Calu3 (cell line): ENCODE measurements around the gene POU6F1. TPM values are rescaled to one million over a fixed set of nuclear protein-coding genes. Genes with fewer than 3 reads are reported as not detected.

Source experiments
- BruUV-seq: library from RNA; stranded (reverse); fragments of 400-500 nt; replicated peaks from 2 replicates; lab custom pipeline; 2021; lab: Mats Ljungman, UMichigan
- CTCF ChIA-PET: fragments of 300-600 bp; sonication (Branson Sonifier 250); formaldehyde crosslinking; loops from one replicate; lab custom pipeline; 2022; ENCODE audit warnings: antibody characterized with exemption; lab: Charles Lee
- DNase-seq: peaks from one replicate; pipeline ENCODE4 v3.0.0; 2022
- H3K27ac Mint-ChIP-seq: one replicate; pipeline ENCODE4 v1.8.0; 2022; ENCODE audit warnings: mixed read lengths; ENCODE audit not compliant: unreplicated experiment
- H3K27me3 Mint-ChIP-seq: one replicate; pipeline ENCODE4 v1.8.0; 2022; ENCODE audit warnings: mixed read lengths; ENCODE audit not compliant: unreplicated experiment
- H3K36me3 Mint-ChIP-seq: one replicate; pipeline ENCODE4 v1.8.0; 2022; ENCODE audit warnings: mild to moderate bottlenecking, moderate library complexity, mixed read lengths; ENCODE audit not compliant: insufficient read depth, unreplicated experiment
- H3K4me1 Mint-ChIP-seq: one replicate; pipeline ENCODE4 v1.8.0; 2022; ENCODE audit warnings: mild to moderate bottlenecking, low read depth, mixed read lengths; ENCODE audit not compliant: unreplicated experiment
- H3K4me3 Mint-ChIP-seq: one replicate; pipeline ENCODE4 v1.8.0; 2022; ENCODE audit warnings: mild to moderate bottlenecking, low read depth, moderate library complexity, mixed read lengths; ENCODE audit not compliant: unreplicated experiment
- H3K9me3 Mint-ChIP-seq: one replicate; pipeline ENCODE4 v1.8.0; 2022; ENCODE audit warnings: low read depth, mixed read lengths; ENCODE audit not compliant: unreplicated experiment
- intact Hi-C: fragments of 100-400 bp; cut with micrococcal nuclease; formaldehyde crosslinking; loops from one replicate; pipeline ENCODE4 v1.10.0; 2022; ENCODE audit not compliant: unreplicated experiment
- total RNA-seq: library from RNA; stranded (reverse); gene quantifications from 2 replicates; pipeline ENCODE4 v1.2.3, GENCODE V29; 2022
- TF ChIP-seq, protein P1 (sequence below): fragments of 200-600 bp; IDR thresholded peaks from one replicate; pipeline ENCODE4 v1.8.0; 2022; ENCODE audit warnings: antibody characterized with exemption; ENCODE audit not compliant: unreplicated experiment

POU6F1 gene
- total RNA-seq, 1 experiment from 2014 or later: 2.5 TPM

DNA sequence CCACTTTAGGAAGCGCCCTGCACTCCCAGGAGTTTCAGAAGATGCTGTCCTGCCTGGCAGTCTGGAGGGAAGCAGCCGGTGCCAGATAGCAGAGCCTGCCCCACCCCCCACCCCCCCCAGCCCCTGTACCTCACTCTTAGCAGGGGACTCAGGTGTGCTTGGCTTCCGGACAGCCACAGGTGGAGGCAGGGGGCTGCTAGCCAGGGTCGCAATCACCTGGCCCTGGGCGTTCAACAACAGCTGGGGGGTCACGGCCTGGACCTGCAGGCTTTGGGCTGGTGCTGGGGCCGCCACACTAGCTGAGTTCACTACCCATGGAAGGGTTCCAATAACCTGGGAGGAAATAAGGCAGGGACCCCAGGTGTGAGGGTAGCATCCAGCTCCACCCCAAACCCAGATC, 22.0 kb downstream of the POU6F1 start:
- Mint-ChIP-seq H3K36me3 (no peaks in the 10 kb centered on the region), H3K27ac (no peak overlapping the region), H3K4me1 (no peaks in the 10 kb centered on the region), H3K27me3 (no peaks in the 10 kb centered on the region), H3K4me3 (no peak overlapping the region), H3K9me3 (no peaks in the 10 kb centered on the region)
- CTCF ChIA-PET: no interaction called here
- BruUV-seq: no TSS peak
- intact Hi-C loops: no loop called here
- no peak for DNase-seq
- TF ChIP-seq, protein P1, sequence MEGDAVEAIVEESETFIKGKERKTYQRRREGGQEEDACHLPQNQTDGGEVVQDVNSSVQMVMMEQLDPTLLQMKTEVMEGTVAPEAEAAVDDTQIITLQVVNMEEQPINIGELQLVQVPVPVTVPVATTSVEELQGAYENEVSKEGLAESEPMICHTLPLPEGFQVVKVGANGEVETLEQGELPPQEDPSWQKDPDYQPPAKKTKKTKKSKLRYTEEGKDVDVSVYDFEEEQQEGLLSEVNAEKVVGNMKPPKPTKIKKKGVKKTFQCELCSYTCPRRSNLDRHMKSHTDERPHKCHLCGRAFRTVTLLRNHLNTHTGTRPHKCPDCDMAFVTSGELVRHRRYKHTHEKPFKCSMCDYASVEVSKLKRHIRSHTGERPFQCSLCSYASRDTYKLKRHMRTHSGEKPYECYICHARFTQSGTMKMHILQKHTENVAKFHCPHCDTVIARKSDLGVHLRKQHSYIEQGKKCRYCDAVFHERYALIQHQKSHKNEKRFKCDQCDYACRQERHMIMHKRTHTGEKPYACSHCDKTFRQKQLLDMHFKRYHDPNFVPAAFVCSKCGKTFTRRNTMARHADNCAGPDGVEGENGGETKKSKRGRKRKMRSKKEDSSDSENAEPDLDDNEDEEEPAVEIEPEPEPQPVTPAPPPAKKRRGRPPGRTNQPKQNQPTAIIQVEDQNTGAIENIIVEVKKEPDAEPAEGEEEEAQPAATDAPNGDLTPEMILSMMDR: no peak

DNA sequence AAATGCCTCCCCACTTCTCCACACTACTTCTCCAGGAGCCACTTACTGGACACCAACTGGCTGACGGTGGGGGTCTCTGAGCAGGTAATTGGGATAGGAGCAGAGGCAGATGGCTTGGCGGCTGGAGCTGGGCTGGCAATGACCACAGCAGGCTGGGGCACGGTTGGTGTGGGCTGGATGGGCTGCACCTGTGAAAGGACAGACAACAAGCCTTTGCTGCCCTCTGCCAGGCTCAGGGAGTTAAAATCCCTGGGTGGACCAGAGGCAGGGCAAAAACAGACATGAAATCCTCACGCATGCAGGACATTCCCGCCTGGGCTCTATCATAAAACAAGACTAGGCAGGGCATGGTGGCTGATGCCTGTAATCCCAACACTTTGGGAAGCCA, 25.6 kb downstream of the POU6F1 start:
- H3K27ac Mint-ChIP-seq: no peak overlapping the region
- BruUV-seq: no TSS peak
- H3K4me1 Mint-ChIP-seq: no peaks in the 10 kb centered on the region
- H3K36me3 Mint-ChIP-seq: no peaks in the 10 kb centered on the region
- no peak for DNase-seq
- intact Hi-C loops: no loop called here
- H3K9me3 Mint-ChIP-seq: no peaks in the 10 kb centered on the region
- TF ChIP-seq, protein P1: no peak
- no peak overlapping the region for H3K4me3 Mint-ChIP-seq
- CTCF ChIA-PET: no interaction called here
- H3K27me3 Mint-ChIP-seq: no peaks in the 10 kb centered on the region

DNA sequence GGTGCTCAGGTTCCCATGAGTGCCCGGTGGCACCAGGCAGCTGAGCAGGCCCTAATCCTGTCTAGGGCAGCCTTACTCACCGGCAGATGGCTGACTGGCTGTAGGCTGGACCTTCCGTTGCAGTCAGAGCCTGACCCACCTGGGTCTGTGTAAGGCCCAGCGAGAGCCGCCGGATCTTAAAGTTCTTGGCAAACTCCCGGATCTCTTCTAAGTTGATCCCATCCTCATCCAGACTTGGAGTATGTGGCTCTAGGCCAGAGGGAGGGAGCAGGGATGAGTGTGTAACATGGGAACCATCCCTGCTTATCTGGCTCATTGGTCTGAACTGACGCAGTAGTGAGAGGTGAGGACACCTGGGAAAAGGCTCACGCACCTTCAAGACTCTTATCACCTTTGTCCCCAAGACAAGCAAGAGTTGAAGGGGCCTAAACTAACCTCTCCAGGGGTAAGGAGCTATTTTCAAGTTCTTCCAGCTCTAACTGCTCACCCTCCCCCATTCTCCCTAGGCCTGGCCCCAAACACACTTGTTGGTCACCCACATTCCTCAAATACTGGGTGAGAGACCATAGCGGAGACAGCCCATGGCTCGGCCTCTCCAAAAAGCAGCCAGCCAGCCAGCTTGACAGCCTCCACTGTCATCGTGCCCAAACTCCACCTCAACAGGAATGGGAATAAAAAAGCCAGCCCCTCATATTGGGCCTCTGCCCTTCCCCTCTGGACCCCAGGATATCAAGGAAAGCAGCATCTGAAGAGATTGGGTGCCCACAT, 26.2 kb downstream of the POU6F1 start:
- DNase-seq: no peak
- Mint-ChIP-seq H3K9me3 (no peaks in the 10 kb centered on the region), H3K27me3 (no peaks in the 10 kb centered on the region), H3K4me1 (no peaks in the 10 kb centered on the region), H3K4me3 (no peak overlapping the region), H3K36me3 (no peaks in the 10 kb centered on the region), H3K27ac (no peak overlapping the region)
- CTCF ChIA-PET: no interaction called here
- BruUV-seq: no TSS peak
- intact Hi-C loops: no loop called here
- TF ChIP-seq, protein P1: no peak

DNA sequence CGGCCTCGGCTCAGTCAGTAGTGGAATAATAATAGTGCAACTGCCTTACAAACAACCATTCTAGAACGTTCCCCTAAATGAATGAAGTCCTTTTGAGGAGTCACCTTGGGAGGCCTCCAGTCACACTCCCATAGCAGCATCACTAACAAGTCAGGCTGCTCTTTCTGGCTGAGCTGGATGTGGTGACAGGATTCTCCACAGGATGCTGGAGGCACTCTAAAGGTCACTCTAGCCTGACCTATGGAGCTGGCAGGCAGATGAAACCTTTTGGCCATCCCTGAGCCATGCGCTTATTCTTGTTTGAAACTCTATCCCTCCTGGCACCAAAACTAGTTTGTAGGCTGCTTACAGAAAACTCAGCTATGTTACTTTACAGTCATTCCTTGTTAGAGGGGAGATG, 27.0 kb downstream of the POU6F1 start:
- H3K36me3 Mint-ChIP-seq: no peaks in the 10 kb centered on the region
- intact Hi-C loops: no loop called here
- H3K27ac Mint-ChIP-seq: no peak overlapping the region
- H3K4me3 Mint-ChIP-seq: no peak overlapping the region
- CTCF ChIA-PET: no interaction called here
- no TSS peak for BruUV-seq
- TF ChIP-seq, protein P1: no peak
- no peaks in the 10 kb centered on the region for H3K9me3 Mint-ChIP-seq
- H3K4me1 Mint-ChIP-seq: no peaks in the 10 kb centered on the region
- no peaks in the 10 kb centered on the region for H3K27me3 Mint-ChIP-seq
- DNase-seq: no peak
